HG03354 (cell line): ENCODE data around the gene PIK3C3.
A peak's percentile ranks its signal among the peaks of the same experiment; 100 is the strongest.

Experiments used
- ATAC-seq: cut with Tn5 transposase; IDR thresholded peaks from one replicate; pipeline ENCODE4 v1.9.1; 2021; ENCODE audit warnings: mild to moderate bottlenecking; ENCODE audit not compliant: unreplicated experiment, poor library complexity, severe bottlenecking

The PIK3C3 gene

DNA sequence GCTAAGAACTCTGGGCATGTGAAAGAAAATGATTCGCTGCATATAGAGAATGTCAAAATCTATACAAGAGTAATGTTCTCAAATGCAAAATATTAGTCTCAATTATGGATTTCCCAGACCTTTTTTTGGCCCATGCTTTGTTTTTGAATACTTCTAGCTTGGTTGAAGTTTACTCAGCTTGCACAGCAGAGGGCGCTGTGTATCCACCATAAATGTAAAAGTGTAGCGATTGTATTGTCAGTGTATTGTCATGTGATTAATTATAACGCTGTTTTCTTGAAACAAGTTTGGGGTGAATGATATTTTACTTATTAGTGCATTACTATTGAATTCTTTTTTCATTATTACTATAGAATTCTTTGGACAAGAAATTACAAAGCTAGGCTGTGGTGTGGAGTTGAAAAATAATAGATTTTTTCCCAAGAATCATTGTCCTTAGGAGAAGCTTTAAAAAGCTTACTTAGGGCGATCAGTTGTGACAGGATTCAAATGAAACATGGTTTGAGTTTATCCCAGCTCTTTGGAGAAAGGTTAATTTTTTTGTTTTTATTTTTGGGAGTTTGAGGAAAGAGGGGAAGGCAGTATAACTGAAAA, 98.3 kb downstream of the PIK3C3 start:
- ATAC-seq, result peak; percentile 97

DNA sequence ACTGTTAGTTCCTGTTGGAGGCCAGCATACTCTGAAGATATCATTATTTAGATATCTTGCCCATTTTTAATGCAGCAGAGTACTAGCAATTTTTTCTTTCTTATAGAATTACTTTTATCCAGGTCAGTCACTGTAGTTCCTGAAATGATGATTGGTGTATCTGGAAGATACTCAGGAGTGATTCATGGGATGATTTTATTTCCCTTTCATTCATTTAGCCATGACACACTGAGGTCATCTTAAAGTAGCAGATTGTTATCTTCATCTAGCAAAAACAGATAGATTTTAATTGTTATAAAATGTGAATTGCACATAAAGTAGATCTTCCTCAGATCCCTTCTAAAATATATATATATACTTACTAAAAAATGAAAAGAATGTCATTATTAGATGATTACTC, 109.1 kb downstream of the PIK3C3 start:
- ATAC-seq, result no peak

DNA sequence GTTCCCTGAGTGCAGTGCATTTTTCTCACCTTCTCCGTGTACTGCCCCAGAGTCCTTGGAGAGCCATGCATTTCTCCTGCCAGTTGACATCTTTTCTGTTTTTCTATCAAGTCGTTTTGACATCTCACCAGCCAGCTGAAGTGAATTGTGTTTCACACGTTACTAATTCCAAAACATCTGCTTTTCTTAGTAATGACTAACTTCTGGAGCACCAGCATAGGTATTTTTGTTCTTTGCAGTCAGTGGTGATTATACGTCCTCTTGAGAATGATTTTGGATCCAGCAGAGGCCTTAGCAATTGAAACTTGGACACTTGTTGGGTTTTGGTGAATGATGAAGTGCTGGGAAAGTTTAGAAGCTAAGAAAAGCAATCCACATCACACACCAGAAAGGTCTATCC, 112.5 kb downstream of the PIK3C3 start:
- no peak for ATAC-seq

DNA sequence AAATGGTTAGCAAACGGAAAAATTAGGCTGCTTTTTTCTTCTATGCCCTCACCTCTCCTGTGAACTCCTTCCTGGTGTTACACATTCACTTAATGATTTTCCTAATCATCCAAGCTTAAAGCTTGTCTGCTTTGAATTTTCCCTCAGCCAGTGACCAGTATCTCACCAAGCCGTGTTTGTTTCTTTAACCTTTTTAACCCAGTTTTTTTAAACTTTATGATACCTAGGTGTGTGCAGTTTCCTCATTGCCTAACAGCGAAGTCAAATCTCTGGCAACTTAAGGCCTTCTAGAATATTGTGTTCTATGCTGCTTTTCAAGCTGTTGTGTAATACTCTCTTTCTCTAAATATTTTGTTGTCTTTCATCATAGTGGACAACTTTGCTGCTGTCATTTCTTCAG, 113.0 kb downstream of the PIK3C3 start:
- no peak for ATAC-seq

DNA sequence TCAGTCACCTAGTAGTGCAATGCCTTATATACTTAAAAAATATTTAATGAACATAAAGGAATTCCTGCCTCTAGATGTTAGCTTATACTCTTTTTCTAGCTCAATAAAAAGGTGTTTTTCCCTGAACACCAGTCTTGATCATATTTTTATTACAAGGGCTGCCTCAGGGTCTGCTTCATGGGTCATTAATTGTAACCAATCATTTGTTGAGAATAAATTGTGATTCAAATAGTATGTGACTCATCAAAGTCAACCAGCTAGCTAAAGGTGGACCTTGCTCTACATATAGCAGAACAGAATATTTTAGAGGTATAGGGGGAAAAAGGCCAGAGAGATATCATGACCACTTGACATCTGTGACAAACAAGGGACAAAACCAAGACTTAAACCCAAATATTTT, 114.0 kb downstream of the PIK3C3 start:
- ATAC-seq, result no peak

DNA sequence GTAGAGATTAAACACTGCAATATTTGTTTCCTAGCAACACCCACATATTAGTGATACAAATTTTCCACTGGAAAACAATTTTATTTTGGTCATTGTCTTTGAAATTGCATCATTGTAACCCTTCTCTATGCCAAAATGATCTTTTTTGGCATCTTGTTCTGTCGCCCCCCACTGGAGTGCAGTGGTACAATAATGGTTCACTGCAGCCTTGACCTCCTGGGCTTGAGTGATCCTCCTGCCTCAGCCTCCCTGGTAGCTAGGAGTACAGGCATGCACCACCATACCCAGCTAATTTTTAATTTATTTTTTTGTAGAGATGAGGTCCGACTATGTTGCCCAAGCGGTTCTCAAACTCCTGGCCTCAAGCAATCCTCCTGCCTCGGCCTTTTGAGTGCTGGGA, 117.4 kb downstream of the PIK3C3 start:
- ATAC-seq, result no peak

DNA sequence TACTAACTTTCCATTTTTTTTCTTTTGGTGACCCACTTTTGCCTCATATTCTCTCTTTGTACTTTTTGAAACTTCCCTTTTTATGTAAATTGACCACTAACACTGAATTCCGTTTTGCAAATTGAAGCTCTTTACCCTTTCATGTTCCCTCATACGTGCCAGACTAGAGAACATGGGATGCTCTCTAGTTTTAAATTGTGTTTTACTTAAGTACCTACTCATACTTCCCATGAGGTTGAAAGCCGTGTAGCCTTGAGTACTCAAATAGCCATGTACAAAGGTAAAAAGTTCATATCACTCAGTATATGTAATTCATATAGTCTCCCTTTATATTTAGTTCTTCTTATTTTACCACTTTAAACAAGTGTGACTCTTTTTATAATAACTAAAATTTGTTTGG, 119.7 kb downstream of the PIK3C3 start:
- ATAC-seq, result no peak

DNA sequence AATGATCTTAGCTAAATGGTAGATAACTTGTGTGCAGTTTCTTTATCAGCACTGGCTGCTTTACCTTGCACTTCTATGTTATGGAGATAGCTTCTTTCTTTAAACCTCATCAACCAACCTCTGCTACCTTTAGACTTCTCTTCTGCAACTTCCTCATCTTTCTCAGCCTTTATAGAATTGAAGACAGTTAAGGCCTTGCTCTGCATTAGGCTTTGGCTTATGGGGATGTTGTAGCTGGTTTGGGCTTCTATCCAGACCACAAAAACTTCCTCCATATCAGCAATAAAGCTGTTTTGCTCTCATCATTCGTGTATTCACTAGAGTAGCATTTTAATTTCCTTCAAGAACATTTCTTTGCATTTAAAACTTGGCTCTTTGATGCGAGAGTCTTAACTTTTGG, 123.7 kb downstream of the PIK3C3 start:
- ATAC-seq, result no peak

DNA sequence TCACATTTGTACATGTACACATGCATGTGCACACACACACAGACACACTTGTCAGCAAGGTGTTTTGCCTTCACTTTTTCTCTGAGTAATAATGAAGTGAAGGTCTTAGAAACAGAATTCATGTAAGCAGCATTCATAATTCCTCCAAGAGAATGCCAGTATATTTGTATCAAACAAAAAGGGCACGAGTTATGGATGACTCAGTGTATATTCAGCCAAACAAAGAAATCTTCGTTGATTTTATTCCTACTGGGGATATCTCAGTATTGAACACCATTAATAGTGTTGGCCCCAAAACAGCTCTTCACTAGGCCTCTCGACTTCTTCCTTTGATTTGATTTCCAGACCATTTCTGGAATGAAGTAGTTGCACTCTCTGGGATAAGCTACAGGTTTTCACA, 125.3 kb downstream of the PIK3C3 start:
- ATAC-seq, result no peak

DNA sequence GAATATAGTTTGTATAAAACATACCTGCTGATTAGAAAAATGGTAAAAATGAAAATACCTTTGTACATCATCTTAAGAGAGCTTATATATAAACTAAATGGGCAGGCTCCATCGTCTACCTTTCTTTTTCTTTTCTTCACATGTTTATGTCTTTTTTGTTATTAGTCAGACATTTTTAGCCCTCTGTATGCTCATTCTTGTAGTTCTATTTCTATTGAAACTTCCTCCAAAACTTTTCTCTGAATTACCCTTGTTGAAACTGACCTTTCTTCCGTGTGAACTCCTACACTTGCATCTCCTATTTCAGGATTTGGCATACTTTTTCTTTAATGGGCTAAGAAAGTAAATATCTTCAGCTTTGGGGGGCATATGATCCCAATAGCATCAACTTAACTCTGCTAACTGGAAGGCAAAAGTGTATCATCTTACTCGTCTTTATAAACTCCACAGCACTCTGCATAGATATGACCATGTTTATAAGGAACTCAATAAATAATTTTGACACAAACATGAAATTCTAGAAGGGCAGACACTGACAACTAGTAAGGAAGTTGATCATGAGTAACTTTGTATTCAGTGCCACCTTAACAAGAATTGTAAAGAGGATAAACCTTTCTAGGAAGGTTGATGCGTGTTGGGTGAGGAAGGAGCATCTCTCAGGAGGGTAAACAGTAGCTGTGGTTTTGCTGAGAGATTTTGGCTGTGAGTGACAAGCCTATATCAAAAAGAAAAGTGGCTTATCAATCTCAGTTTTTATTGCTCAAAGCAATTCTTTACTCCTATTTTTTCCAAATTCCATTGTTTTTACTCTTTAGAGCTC, 127.6 kb downstream of the PIK3C3 start:
- no peak for ATAC-seq

DNA sequence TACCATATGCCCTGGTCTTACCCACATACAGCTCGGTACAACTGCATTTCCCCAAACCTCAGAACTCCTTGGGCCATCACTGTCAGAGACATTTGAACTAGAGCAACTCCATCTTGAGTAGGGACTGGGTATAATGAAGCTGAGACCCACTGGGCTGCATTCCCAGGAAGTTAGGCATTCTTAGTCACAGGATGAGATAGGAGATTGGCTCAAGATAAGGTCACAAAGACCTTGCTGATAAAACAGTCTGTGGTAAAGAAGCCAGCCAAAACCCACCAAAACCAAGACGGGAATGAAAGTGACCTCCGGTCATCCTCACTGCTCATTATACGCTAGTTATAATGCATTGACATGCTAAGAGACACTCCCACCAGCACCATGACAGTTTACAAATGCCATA, 131.3 kb downstream of the PIK3C3 start:
- ATAC-seq, result no peak

DNA sequence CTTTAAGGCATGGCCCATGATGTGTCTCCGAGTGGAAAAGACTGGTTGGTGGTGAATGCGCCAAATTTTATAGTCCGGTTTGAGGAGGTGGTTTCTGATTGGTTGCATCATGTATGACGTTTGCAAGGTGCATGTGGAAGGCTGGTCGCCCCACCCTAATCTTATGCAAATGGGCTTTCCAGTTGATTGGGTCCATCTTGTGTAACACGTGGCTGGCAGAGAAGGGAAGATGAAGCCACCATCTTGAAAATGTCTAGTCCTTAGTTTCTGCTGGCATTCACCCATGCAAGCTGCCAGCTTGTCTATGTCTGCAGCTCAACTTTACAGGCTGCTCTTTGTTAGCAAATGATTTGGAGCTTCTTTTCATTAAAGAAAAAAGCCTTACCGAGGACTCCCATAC, 132.2 kb downstream of the PIK3C3 start:
- ATAC-seq, result no peak

DNA sequence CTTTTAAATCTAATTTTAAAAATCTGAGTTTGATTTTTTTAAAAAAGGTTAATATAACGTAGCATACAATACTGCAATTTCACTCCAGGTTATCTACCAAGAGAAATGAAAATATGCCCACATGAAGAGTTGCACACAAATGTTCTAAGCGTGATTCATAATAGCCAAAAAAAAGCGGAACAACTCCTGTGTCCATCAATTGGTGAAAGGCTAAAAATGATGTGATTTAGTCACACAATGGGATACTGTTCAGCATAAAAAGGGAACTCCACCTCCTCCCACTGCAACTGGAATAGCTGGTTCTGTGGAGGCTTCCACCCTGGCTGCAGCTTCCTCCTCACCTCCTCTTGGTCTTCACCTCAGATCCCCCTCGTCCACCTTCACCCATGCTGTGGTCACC, 132.8 kb downstream of the PIK3C3 start:
- ATAC-seq, result no peak

DNA sequence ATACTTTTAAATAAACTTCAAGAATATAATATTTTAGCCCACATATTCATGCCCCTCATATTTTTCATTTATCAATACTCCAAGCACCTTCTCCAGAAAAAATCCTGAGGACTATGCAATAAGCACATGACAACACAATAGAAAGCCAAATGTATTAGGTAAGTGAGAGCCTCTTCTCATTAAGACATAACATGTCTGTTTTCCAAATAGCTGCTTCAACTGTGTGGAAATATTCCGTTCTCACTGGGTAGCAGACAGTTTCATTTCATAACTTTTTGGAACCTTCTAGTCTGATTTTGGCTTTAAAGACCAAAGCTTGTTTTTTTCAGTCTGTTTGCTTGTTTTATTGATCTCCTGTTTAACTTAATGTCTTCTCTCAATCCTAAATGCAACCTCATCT, 137.8 kb downstream of the PIK3C3 start:
- ATAC-seq, result no peak

DNA sequence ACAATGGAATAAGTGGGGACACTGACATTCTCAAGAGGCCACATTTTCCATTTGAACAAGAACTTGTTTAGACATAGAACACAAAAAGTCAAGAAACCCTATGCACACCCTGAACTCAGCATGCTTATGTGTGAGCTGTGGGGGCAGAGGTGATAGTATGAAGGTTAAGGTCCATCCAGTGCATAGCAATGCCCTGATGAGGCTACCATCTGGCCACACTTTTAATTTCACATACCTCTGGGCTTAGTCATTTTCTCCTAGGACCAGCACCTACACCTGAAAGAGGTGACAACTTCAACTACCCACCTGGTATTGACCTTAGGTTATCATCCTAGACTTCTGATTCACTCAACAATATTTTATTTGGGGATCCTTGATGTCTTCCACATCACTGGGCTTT, 139.8 kb downstream of the PIK3C3 start:
- ATAC-seq, result no peak

DNA sequence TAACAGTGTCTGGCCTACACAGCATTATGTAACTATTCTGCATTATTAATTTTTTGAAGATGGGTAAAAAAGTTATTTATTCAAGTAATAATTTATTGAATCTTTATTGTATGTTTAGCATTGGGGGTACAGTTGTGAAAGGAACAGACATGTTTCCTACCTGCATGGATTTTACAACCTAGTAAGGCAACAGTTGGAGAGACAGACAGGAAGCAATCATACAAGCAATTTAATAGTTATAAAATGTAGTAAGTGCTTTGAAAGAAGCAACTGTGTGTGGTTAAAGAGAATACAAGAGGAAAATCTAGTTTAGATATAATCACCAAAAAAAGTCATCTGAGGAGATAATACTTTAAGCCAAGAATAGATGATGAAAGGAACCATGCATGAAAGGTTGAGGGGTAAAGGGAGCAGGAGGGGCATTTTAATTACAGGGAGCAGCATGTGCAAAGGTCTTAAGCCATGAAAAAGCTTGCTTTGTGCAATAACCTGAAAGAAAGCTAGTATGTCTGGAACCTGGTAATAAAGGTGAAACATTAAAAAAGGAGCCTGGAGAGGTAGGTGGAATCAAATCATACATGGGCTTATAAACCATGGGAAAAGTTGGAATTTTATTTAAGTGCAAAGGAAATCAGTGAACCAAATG, 140.8 kb downstream of the PIK3C3 start:
- no peak for ATAC-seq

DNA sequence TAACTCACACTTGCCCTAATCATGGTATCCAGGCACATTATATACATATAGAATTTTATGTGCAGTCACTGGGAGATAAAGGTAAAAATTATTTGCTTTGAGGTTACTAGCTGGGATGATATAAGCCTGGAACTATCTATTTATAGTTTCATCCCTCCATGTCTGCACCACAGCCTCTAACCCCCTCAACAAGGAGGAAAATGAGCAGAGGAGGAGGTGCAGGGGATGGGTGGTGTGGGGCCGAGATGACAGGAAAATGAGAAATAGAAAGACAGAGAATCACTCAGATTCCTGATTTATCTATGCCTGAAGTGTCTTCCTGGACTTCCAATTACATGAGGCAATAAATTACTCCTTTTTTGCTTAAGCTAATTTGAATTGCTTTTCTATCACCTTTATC, 145.2 kb downstream of the PIK3C3 start:
- ATAC-seq, result no peak

DNA sequence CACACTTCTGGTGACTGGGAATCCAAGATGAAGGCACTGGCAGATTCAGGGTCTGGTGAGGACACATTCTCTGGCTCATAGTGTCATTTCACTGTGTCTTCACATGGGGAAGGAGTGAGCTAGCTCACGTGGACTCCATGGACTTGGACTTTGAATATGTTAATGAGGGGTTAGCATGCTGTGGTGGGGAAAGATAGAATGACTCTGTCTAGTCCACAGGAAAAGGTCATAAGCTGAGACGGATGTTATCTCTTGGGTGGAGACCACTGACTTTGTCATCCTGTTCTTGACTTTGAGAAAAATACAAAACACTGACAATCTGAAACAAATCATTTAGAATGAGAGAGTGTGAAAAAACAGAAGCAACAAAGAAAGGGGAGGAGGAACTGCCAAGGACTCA, 145.9 kb downstream of the PIK3C3 start:
- no peak for ATAC-seq

DNA sequence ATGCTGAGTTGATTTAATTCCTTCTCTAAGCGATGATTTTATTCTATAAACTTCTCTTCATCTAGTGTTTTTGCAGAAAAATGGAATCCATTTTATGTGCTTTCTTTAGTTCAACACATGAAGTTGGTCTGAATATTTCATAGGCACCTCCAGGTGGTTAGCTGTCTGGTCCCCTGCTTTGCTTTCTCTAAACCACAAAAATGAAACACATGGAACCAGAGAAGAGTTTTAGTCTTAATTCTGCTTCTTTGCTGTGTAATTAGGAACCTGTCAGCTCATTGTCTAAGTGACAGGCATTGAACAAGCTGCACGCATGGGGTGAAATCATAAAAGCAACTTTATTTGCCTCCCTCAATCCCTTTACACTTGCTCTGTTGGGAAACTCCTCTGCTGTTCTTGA, 150.4 kb downstream of the PIK3C3 start:
- ATAC-seq, result no peak

DNA sequence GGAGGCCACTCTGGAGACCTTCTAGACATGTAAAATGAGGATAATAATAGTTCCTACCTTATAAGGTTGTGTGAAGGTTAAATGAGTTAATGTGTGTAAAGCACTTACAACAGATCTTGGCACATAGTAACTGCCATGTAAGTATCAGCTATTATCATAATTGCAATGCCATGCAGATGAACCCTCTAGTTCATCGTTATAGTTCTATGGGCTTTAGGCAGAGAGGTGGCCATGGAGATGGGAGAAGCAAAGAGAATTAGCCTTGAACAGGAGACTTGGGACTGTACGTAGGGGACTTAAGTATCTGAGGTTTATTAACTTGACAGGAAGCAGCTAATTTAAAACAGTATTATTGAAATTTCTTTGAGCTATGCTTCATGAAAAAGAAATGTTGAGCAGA, 151.8 kb downstream of the PIK3C3 start:
- ATAC-seq, result no peak

DNA sequence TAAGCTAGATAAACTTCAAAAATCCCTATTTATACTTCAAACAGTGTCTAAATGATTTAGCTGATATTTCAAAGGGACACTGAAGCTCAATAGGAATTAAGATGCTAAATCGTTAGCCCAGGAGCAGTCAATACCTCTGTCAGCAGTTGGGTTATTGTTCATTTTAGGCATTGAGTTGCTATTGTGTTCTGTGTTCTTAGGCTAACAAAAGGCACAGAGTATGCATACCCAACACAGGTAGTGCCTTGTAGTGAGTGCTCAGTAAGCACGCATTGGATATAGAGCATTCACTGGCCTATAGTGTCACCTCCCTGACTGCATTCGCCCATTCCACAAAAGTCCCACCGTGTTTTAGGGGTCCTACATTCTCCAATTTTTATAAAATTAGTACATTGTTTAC, 152.3 kb downstream of the PIK3C3 start:
- ATAC-seq, result no peak
